Activated T-cell treated with anti-CD3 and anti-CD28 coated beads, Interleukin-2, amount 50 U/mL, for 24 hours (primary cell): ENCODE results near the gene CDC40.
"Not testable (repeated sequence)": the region's sequence is repeated elsewhere in the genome, so short reads cannot be mapped to it uniquely, and the experiment has no call there.

Experiments
- DNase-seq: peaks from one replicate; pipeline ENCODE4 v3.0.0-alpha.2; 2020
- H3K27ac Mint-ChIP-seq: 2 replicates; pipeline ENCODE4 v1.8.0; 2020; ENCODE audit warnings: mild to moderate bottlenecking, mixed read lengths
- H3K27me3 Mint-ChIP-seq: 2 replicates; pipeline ENCODE4 v1.8.0; 2020; ENCODE audit warnings: mixed read lengths
- H3K36me3 Mint-ChIP-seq: 2 replicates; pipeline ENCODE4 v1.8.0; 2020; ENCODE audit warnings: low read depth, mixed read lengths
- H3K4me1 Mint-ChIP-seq: 2 replicates; pipeline ENCODE4 v1.8.0; 2020; ENCODE audit warnings: low read depth, mixed read lengths
- H3K4me3 Mint-ChIP-seq: 2 replicates; pipeline ENCODE4 v1.8.0; 2020; ENCODE audit warnings: mild to moderate bottlenecking, moderate library complexity, mixed read lengths
- H3K9me3 Mint-ChIP-seq: 2 replicates; pipeline ENCODE4 v1.8.0; 2020; ENCODE audit warnings: mixed read lengths

Gene CDC40

GRCh38 chr6:110271732-110272022 is 91.5 kb downstream of the CDC40 start:
- Mint-ChIP-seq H3K27me3 (peaks cover 11% of the 10 kb centered on the region), H3K4me3 (no peak overlapping the region), H3K4me1 (no peaks in the 10 kb centered on the region), H3K27ac (no peak overlapping the region), H3K9me3 (peaks cover 2% of the 10 kb centered on the region), H3K36me3 (no peaks in the 10 kb centered on the region)
- DNase-seq = no peak

DNA sequence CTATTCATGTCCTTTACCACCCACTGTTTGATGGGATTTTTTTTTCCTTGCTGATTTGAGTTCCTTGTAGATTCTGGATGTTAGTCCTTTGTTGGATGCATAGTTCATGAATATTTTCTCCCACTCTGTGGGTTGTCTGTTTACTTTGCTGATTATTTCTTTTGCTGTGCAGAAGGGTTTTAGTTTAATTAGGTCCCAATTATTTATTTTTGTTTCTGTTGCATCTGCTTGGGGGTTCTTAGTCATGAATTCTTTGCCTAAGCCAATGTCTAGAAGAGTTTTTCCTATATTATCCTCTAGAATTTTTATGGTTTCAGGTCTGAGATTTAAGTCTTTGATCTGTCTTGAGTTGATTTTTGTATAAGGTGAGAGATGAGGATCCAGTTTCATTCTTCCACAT is 92.6 kb downstream of the CDC40 start:
- not testable (repeated sequence) for H3K4me1 Mint-ChIP-seq, H3K36me3 Mint-ChIP-seq, H3K27ac Mint-ChIP-seq, DNase-seq, H3K4me3 Mint-ChIP-seq, H3K9me3 Mint-ChIP-seq
- H3K27me3 Mint-ChIP-seq = peaks cover 11% of the 10 kb centered on the region

DNA sequence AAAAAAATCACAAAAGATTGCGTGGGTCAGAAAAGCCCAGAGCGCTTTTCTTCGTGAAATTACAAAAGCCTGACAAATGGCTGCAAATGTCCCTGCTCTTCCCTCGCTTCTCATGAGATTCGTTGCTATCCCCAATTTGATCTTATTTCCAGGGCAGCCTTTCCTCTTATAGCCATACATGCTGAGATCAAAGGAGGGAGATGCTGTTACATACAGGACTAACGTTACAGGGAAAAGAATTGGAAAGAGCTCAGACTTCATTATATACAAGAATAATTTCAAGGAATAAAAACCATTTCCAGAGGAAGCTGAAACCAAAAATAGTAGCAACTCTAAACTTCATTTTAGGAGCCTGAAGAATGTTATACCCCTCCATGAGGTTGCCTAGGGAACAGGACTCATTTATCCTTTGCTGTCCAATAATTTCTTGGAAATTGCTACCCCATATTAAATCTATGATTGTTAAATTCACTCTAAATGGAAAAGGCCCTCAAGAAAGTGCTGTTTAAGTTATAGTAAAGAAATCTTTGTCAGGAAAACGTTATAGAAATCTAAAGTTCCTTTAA is 97.0 kb downstream of the CDC40 start:
- DNase-seq = no peak
- H3K9me3 Mint-ChIP-seq = no peaks in the 10 kb centered on the region
- no peaks in the 10 kb centered on the region for H3K4me1 Mint-ChIP-seq
- H3K36me3 Mint-ChIP-seq = no peaks in the 10 kb centered on the region
- H3K27ac Mint-ChIP-seq = no peak overlapping the region
- peaks cover 8% of the 10 kb centered on the region for H3K27me3 Mint-ChIP-seq
- H3K4me3 Mint-ChIP-seq = no peak overlapping the region
